Neural progenitor cell (in vitro differentiated cells): ENCODE results near the gene PIK3R3. TPM values are rescaled to one million over a fixed set of nuclear protein-coding genes. Genes with fewer than 3 reads are reported as not detected.

Experiments used
- DNase-seq: peaks from one replicate; pipeline ENCODE4 v3.0.0-alpha.2; 2016; ENCODE audit warnings: low spot score
- H2AFZ ChIP-seq: fragments of 200-600 bp; sonication (generic); replicated peaks from 2 replicates; pipeline ENCODE4 v1.6.1; 2016; ENCODE audit warnings: antibody characterized with exemption
- H3F3A ChIP-seq: fragments of 200-600 bp; sonication (generic); 2 replicates; pipeline ENCODE4 v1.6.1; 2016; ENCODE audit warnings: antibody characterized with exemption, low read depth
- H3K27ac ChIP-seq: fragments of 200-600 bp; sonication (generic); 2 replicates; pipeline ENCODE4 v1.5.1; 2016; ENCODE audit warnings: mild to moderate bottlenecking
- H3K27me3 ChIP-seq: fragments of 200-600 bp; sonication (generic); 2 replicates; pipeline ENCODE4 v1.6.1; 2016; ENCODE audit warnings: mild to moderate bottlenecking, moderate library complexity
- H3K36me3 ChIP-seq: fragments of 200-600 bp; sonication (generic); 2 replicates; pipeline ENCODE4 v1.5.1; 2016
- H3K4me1 ChIP-seq: fragments of 200-600 bp; sonication (generic); 2 replicates; pipeline ENCODE4 v1.6.1; 2016; ENCODE audit warnings: mixed run types
- H3K4me2 ChIP-seq: fragments of 200-600 bp; sonication (generic); 2 replicates; pipeline ENCODE4 v1.6.1; 2016
- H3K4me3 ChIP-seq: fragments of 200-600 bp; sonication (generic); 2 replicates; pipeline ENCODE4 v1.5.1; 2016
- H3K79me2 ChIP-seq: fragments of 200-600 bp; sonication (generic); 2 replicates; pipeline ENCODE4 v1.6.1; 2016; ENCODE audit warnings: low read depth
- H3K9ac ChIP-seq: fragments of 200-600 bp; sonication (generic); 2 replicates; pipeline ENCODE4 v1.6.1; 2016
- H3K9me3 ChIP-seq: fragments of 200-600 bp; sonication (generic); 2 replicates; pipeline ENCODE4 v1.5.1; 2016; ENCODE audit warnings: low read depth
- H4K20me1 ChIP-seq: fragments of 200-600 bp; sonication (generic); 2 replicates; pipeline ENCODE4 v1.6.1; 2016; ENCODE audit warnings: low read depth
- H3K27ac Mint-ChIP-seq: 3 replicates; pipeline ENCODE4 v1.8.0; 2021; ENCODE audit warnings: mixed read lengths
- H3K27me3 Mint-ChIP-seq: 2 replicates; pipeline ENCODE4 v1.8.0; 2022; ENCODE audit warnings: low read depth, mild to moderate bottlenecking, inconsistent platforms, moderate library complexity, mixed read lengths; ENCODE audit not compliant: insufficient read depth
- H3K36me3 Mint-ChIP-seq: 3 replicates; pipeline ENCODE4 v1.8.0; 2021; ENCODE audit warnings: mixed read lengths
- H3K4me1 Mint-ChIP-seq: 3 replicates; pipeline ENCODE4 v1.8.0; 2021; ENCODE audit warnings: mixed read lengths
- H3K4me3 Mint-ChIP-seq: 3 replicates; pipeline ENCODE4 v1.8.0; 2021; ENCODE audit warnings: mild to moderate bottlenecking, moderate library complexity, mixed read lengths
- H3K9me3 Mint-ChIP-seq: 3 replicates; pipeline ENCODE4 v1.8.0; 2020; ENCODE audit warnings: mixed read lengths
- CTCF ChIP-seq: fragments of 200-600 bp; sonication (generic); IDR thresholded peaks from 2 replicates; pipeline ENCODE4 v1.5.1; 2017; ENCODE audit warnings: antibody characterized with exemption, mild to moderate bottlenecking
- EZH2 ChIP-seq: fragments of 200-600 bp; sonication (generic); IDR thresholded peaks from 2 replicates; pipeline ENCODE4 v1.6.1; 2017; ENCODE audit warnings: antibody characterized with exemption, mild to moderate bottlenecking, moderate library complexity
- EZH2phosphoT487 ChIP-seq: fragments of 200-600 bp; sonication (generic); IDR thresholded peaks from 2 replicates; pipeline ENCODE4 v1.6.1; 2017; ENCODE audit warnings: antibody characterized with exemption
- total RNA-seq: library from RNA; depleted of rRNA; stranded (reverse); fragments of >200 nt; gene quantifications from 2 replicates; pipeline ENCODE4 v1.2.3, GENCODE V29; 2015; ENCODE audit warnings: low replicate concordance

Gene PIK3R3
- total RNA-seq, 1 donor from 2014 or later = 107 TPM

- Mint-ChIP-seq H3K4me3 (no peak overlapping the region), H3K36me3 (peaks cover 19% of the 10 kb centered on the region), H3K4me1 (no peaks in the 10 kb centered on the region), H3K27ac (no peak overlapping the region), H3K27me3 (peaks cover 6% of the 10 kb centered on the region), H3K9me3 (no peaks in the 10 kb centered on the region)
- Histone ChIP-seq H3K9me3 (no peaks in the 10 kb centered on the region), H3K9ac (no peak overlapping the region), H3K27me3 (no peaks in the 10 kb centered on the region), H3K4me2 (no peak overlapping the region), H3F3A (no peaks in the 10 kb centered on the region), H3K36me3 (no peaks in the 10 kb centered on the region), H3K4me3 (no peak overlapping the region), H3K27ac (no peak overlapping the region), H4K20me1 (no peaks in the 10 kb centered on the region), H3K4me1 (no peaks in the 10 kb centered on the region), H3K79me2 (no peaks in the 10 kb centered on the region), H2AFZ (no peak overlapping the region)
- TF ChIP-seq CTCF (no peak), EZH2phosphoT487 (no peak), EZH2 (no peak)
- DNase-seq = no peak
Observed at GRCh38 chr1:46030876-46031660, 101.4 kb downstream of the PIK3R3 start.

- Mint-ChIP-seq H3K27ac (no peak overlapping the region), H3K9me3 (no peaks in the 10 kb centered on the region), H3K4me1 (no peaks in the 10 kb centered on the region), H3K36me3 (peaks cover 19% of the 10 kb centered on the region), H3K4me3 (no peak overlapping the region), H3K27me3 (peaks cover 3% of the 10 kb centered on the region)
- no peak for TF ChIP-seq EZH2
- TF ChIP-seq EZH2phosphoT487 = no peak
- no peak for TF ChIP-seq CTCF
- H3K4me1 ChIP-seq = no peaks in the 10 kb centered on the region
- H3K36me3 ChIP-seq = no peaks in the 10 kb centered on the region
- no peak overlapping the region for H3K4me3 ChIP-seq
- H3K9ac ChIP-seq = no peak overlapping the region
- H3K27ac ChIP-seq = no peak overlapping the region
- no peaks in the 10 kb centered on the region for H4K20me1 ChIP-seq
- H3K4me2 ChIP-seq = no peak overlapping the region
- no peaks in the 10 kb centered on the region for H3K9me3 ChIP-seq
- no peaks in the 10 kb centered on the region for H3F3A ChIP-seq
- DNase-seq = no peak
- no peak overlapping the region for H2AFZ ChIP-seq
- H3K27me3 ChIP-seq = no peaks in the 10 kb centered on the region
- no peaks in the 10 kb centered on the region for H3K79me2 ChIP-seq
Observed at GRCh38 chr1:46030074-46030870, 102.2 kb downstream of the PIK3R3 start.

GRCh38 chr1:46027788-46028573, 104.4 kb downstream of the PIK3R3 start:
- Histone ChIP-seq H3K9me3 (no peaks in the 10 kb centered on the region), H4K20me1 (no peaks in the 10 kb centered on the region), H2AFZ (no peak overlapping the region), H3F3A (no peaks in the 10 kb centered on the region), H3K27me3 (no peaks in the 10 kb centered on the region), H3K4me1 (no peaks in the 10 kb centered on the region), H3K36me3 (no peaks in the 10 kb centered on the region), H3K27ac (no peak overlapping the region), H3K4me3 (no peak overlapping the region), H3K9ac (no peak overlapping the region), H3K4me2 (no peak overlapping the region), H3K79me2 (no peaks in the 10 kb centered on the region)
- H3K27ac Mint-ChIP-seq = no peak overlapping the region
- DNase-seq = no peak
- H3K27me3 Mint-ChIP-seq = peaks cover 3% of the 10 kb centered on the region
- H3K4me1 Mint-ChIP-seq = no peaks in the 10 kb centered on the region
- no peak for TF ChIP-seq CTCF
- TF ChIP-seq EZH2phosphoT487 = no peak
- TF ChIP-seq EZH2 = no peak
- no peaks in the 10 kb centered on the region for H3K9me3 Mint-ChIP-seq
- peaks cover 23% of the 10 kb centered on the region for H3K36me3 Mint-ChIP-seq
- H3K4me3 Mint-ChIP-seq = no peak overlapping the region
